ENCODE results near the gene KPNA4. TPM values are rescaled to one million over a fixed set of nuclear protein-coding genes. Genes with fewer than 3 reads are reported as not detected.

Gene KPNA4
- total RNA-seq, 1 donor from 2014 or later = 57.1 TPM

GRCh38 chr3:160580938-160581337 is 15.6 kb upstream of the KPNA4 start:
- no peak overlapping the region for H3K4me3 Mint-ChIP-seq (ENCODE audit: unreplicated experiment)
- no peak overlapping the region for H3K27ac Mint-ChIP-seq (ENCODE audit: unreplicated experiment)
- H3K4me1 Mint-ChIP-seq (ENCODE audit: unreplicated experiment) = no peaks in the 10 kb centered on the region
- H3K36me3 Mint-ChIP-seq (ENCODE audit: low read depth, unreplicated experiment) = no peaks in the 10 kb centered on the region
- no peak for TF ChIP-seq CTCF (IDR thresholded peaks at IDR 0.05; ENCODE audit: unreplicated experiment)
- no peaks in the 10 kb centered on the region for H3K27me3 Mint-ChIP-seq (ENCODE audit: unreplicated experiment)
- no peaks in the 10 kb centered on the region for H3K9me3 Mint-ChIP-seq (ENCODE audit: unreplicated experiment)
- no peak for DNase-seq (ENCODE audit: low spot score)

- Mint-ChIP-seq H3K27me3 (ENCODE audit: unreplicated experiment) (no peaks in the 10 kb centered on the region), H3K4me3 (ENCODE audit: unreplicated experiment) (no peak overlapping the region), H3K4me1 (ENCODE audit: unreplicated experiment) (no peaks in the 10 kb centered on the region), H3K27ac (ENCODE audit: unreplicated experiment) (no peak overlapping the region), H3K36me3 (ENCODE audit: low read depth, unreplicated experiment) (peaks cover 7% of the 10 kb centered on the region), H3K9me3 (ENCODE audit: unreplicated experiment) (no peaks in the 10 kb centered on the region)
- DNase-seq (ENCODE audit: low spot score) = no peak
- TF ChIP-seq CTCF (IDR thresholded peaks at IDR 0.05; ENCODE audit: unreplicated experiment) = no peak
Measured at GRCh38 chr3:160577556-160578195, 12.3 kb upstream of the KPNA4 start.

DNA sequence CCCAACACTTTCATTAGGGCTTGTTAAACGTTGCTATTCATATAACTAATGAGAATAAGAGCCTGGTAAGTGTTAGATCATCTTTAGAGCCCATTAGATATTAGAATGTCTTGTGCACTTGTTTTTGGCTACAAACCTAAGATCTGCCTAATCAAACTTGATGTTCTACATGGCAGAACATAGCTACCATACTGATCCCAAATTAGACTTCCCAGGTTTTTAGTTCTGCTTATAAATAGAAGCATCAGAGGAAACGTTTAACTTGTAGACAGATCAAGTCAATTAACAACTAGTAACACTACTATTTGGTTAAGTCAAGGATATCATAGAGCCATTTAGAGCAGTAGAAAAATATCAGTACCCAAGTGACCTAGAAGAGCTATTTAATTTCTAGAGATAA is 11.7 kb upstream of the KPNA4 start:
- Mint-ChIP-seq H3K9me3 (ENCODE audit: unreplicated experiment) (no peaks in the 10 kb centered on the region), H3K4me1 (ENCODE audit: unreplicated experiment) (no peaks in the 10 kb centered on the region), H3K36me3 (ENCODE audit: low read depth, unreplicated experiment) (peaks cover 8% of the 10 kb centered on the region), H3K4me3 (ENCODE audit: unreplicated experiment) (no peak overlapping the region), H3K27ac (ENCODE audit: unreplicated experiment) (no peak overlapping the region), H3K27me3 (ENCODE audit: unreplicated experiment) (no peaks in the 10 kb centered on the region)
- no peak for DNase-seq (ENCODE audit: low spot score)
- no peak for TF ChIP-seq CTCF (IDR thresholded peaks at IDR 0.05; ENCODE audit: unreplicated experiment)

DNA sequence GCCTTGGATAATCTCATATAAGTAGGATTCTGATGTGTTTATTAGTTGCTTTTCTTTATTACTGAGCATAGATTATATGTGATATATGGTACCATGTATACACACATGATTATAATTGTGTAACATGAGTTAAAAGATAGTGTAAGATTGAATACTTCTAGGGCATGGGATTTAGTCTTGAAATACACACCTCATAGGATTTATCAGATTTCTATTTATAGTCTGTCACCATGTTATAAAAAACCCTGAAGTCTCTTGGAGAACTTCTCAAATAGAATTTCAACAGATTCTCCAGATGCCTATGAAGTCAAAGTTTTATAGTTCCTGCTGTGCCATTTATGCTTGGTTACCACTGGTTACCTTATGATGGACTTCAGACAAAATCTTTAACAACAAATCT is 11.2 kb upstream of the KPNA4 start:
- Mint-ChIP-seq H3K4me1 (ENCODE audit: unreplicated experiment) (no peaks in the 10 kb centered on the region), H3K27me3 (ENCODE audit: unreplicated experiment) (no peaks in the 10 kb centered on the region), H3K9me3 (ENCODE audit: unreplicated experiment) (no peaks in the 10 kb centered on the region), H3K4me3 (ENCODE audit: unreplicated experiment) (no peak overlapping the region), H3K27ac (ENCODE audit: unreplicated experiment) (no peak overlapping the region), H3K36me3 (ENCODE audit: low read depth, unreplicated experiment) (peaks cover 8% of the 10 kb centered on the region)
- DNase-seq (ENCODE audit: low spot score) = no peak
- no peak for TF ChIP-seq CTCF (IDR thresholded peaks at IDR 0.05; ENCODE audit: unreplicated experiment)

GRCh38 chr3:160575589-160575988 is 10.2 kb upstream of the KPNA4 start:
- no peak overlapping the region for H3K27ac Mint-ChIP-seq (ENCODE audit: unreplicated experiment)
- no peaks in the 10 kb centered on the region for H3K27me3 Mint-ChIP-seq (ENCODE audit: unreplicated experiment)
- peaks cover 8% of the 10 kb centered on the region for H3K36me3 Mint-ChIP-seq (ENCODE audit: low read depth, unreplicated experiment)
- H3K4me3 Mint-ChIP-seq (ENCODE audit: unreplicated experiment) = no peak overlapping the region
- H3K4me1 Mint-ChIP-seq (ENCODE audit: unreplicated experiment) = no peaks in the 10 kb centered on the region
- no peak for TF ChIP-seq CTCF (IDR thresholded peaks at IDR 0.05; ENCODE audit: unreplicated experiment)
- no peaks in the 10 kb centered on the region for H3K9me3 Mint-ChIP-seq (ENCODE audit: unreplicated experiment)
- DNase-seq (ENCODE audit: low spot score) = no peak
